Measurements from ENCODE around the gene UGT1A8.
A peak's percentile ranks its signal among the peaks of the same experiment; 100 is the strongest.
"Not testable (repeated sequence)": the region's sequence is repeated elsewhere in the genome, so short reads cannot be mapped to it uniquely, and the experiment has no call there.

UGT1A8 gene

DNA sequence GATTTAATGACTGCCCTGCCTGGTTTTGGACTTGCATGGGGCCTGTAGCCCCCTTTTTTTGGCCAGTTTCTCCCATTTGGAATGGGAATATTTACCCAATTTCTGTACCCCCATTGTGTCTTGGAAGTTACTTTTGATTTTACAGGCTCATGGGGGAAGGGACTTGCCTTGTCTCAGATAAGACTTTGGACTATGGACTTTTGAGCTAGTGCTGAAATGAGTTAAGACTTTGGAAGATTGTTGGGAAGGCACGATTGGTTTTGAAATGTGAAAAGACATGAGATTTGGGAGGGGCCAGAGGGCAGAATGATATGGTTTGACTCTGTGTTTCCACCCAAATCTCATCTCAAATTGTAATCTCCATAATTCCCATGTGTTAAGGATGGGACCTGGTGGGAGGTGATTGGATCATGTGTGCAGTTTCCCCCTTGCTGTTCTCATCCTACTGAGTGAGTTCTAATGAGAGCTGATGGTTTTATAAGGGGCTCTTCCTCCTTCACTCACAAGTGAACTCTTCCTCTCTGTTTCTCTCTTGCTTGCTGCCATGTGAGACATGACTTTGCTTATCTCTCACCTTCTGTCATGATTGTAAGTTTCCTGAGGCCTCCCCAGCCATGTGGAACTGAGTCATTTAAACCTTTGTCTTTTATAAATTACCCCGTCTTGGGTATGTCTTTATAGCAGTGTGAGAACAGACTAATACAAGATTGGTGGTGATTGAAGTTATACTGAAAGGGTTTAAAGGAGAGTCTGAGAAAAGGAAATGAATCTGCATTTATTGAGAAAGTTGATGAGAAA, 134.0 kb downstream of the UGT1A8 start:
- DNase-seq (ENCODE audit: low read depth); H3K4me3 ChIP-seq (ENCODE audit: low read depth, low read length): not testable (repeated sequence)

- DNase-seq (ENCODE audit: low read depth): no peak
- H3K4me3 ChIP-seq (ENCODE audit: low read depth, low read length): no peak overlapping the region
Observed at GRCh38 chr2:233754872-233755611, 137.6 kb downstream of the UGT1A8 start.

DNA sequence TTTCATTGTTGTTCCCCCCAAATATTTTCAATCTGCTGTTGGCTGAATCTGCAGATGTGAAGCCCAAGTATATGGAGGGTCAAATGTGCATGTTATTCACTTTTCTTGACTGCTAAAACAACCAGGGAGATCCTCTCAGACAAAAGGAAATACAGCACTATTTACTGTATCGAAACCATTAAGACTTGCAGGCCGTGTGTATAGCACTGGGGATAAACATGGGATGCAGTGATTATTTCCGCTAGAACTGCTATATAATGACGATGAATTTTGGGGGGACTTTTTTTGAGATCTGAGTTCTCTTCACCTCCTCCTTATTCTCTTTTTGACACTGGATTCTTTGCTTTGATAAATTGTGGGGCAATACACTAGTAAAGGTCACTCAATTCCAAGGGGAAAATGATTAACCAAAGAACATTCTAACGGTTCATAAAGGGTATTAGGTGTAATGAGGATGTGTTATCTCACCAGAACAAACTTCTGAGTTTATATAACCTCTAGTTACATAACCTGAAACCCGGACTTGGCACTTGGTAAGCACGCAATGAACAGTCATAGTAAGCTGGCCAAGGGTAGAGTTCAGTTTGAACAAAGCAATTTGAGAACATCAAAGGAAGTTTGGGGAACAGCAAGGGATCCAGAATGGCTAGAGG, 139.1 kb downstream of the UGT1A8 start:
- no peak for DNase-seq (ENCODE audit: low read depth)
- no peak overlapping the region for H3K4me3 ChIP-seq (ENCODE audit: low read depth, low read length)

DNA sequence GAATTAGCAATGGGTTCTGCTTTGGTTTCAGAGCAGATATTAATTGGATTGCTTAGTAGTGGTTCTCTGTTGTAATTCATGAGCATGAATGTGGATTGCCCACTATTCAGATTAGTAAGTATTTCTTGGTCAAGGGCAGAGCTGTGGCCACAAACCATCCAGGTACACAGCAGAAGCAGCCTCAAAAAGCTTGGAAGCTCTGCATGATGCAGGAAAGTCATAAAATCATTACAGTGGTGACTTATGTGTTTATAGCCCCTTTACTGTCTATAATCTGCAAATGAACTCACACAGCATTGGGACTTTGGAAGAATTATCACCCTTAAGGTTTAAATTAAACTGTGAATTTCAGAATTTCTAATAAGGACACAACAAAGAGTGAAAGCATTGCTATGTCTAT, 140.7 kb downstream of the UGT1A8 start:
- no peak for DNase-seq (ENCODE audit: low read depth)
- H3K4me3 ChIP-seq (ENCODE audit: low read depth, low read length): no peak overlapping the region

- DNase-seq (ENCODE audit: low read depth): no peak
- H3K4me3 ChIP-seq (ENCODE audit: low read depth, low read length): no peak overlapping the region
Observed at GRCh38 chr2:233758849-233759248, 141.4 kb downstream of the UGT1A8 start.

GRCh38 chr2:233760043-233760442, 142.6 kb downstream of the UGT1A8 start, which contains the start of gene UGT1A1:
Gene UGT1A1, plus strand, starts transcription at chr2:233760270. Its CDS starts 18 bp downstream, at chr2:233760288.
- DNase-seq (ENCODE audit: low read depth): no peak
- no peak within 1 kb of the TSS for H3K4me3 ChIP-seq (ENCODE audit: low read depth, low read length)

DNA sequence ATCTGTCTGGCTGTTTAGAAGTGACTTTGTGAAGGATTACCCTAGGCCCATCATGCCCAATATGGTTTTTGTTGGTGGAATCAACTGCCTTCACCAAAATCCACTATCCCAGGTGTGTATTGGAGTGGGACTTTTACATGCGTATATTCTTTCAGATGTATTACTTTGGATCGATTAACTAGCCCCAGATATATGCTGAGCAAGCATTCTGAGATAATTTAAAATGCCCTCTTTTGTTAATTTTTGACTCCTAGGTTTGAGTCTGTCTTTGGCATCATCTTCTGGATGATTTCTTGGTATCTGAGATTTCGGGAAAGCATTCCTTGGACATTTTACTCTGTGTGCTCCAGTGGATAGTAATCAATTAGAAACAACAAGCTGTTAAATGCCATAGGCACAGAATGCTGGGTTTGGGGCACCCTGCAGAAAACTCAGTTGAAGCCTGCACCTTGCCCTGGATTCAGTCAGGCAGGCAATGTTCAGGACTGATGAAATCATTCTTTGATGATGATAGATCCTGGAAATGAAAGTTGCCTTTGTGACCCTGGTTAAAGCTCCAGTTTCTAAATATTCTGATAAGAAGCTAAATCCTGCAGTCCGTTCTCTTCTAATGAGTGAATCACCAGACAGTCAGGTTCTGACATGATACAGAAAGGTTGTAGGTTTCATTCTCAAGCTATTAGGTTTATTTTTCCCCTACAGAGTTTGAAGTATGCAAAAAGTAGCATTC, 143.8 kb downstream of the UGT1A8 start:
- DNase-seq (ENCODE audit: low read depth): no peak
- no peak overlapping the region for H3K4me3 ChIP-seq (ENCODE audit: low read depth, low read length)

- H3K4me3 ChIP-seq (ENCODE audit: low read depth, low read length): no peak overlapping the region
- peak; percentile 5 for DNase-seq (ENCODE audit: low read depth)
Observed at GRCh38 chr2:233764264-233764663, 146.8 kb downstream of the UGT1A8 start.

GRCh38 chr2:233764761-233765160, 147.3 kb downstream of the UGT1A8 start:
- DNase-seq (ENCODE audit: low read depth): no peak

DNA sequence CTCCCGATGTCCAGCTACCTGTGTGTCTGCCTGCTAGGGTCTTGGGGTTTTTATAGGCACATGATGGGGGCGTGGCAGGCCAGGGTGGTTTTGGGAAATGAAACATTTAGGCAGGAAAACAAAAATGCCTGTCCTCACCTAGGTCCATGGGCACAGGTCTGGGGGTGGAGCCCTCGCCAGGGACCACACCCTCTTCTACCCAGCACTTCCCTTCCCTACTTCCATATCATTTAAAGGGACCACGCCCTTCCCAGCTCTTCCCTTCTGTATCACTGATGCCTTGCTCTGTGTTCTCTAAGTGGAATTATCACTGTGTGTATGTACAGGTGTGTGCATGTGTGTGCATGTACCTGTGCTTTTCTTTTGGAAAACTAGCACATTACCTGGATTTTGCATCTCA, 149.0 kb downstream of the UGT1A8 start:
- no peak overlapping the region for H3K4me3 ChIP-seq (ENCODE audit: low read depth, low read length)
- no peak for DNase-seq (ENCODE audit: low read depth)

More at GRCh38 chr2:233764761-233765160, 147.3 kb downstream of the UGT1A8 start:
- H3K4me3 ChIP-seq (ENCODE audit: low read depth, low read length): no peak overlapping the region

DNA sequence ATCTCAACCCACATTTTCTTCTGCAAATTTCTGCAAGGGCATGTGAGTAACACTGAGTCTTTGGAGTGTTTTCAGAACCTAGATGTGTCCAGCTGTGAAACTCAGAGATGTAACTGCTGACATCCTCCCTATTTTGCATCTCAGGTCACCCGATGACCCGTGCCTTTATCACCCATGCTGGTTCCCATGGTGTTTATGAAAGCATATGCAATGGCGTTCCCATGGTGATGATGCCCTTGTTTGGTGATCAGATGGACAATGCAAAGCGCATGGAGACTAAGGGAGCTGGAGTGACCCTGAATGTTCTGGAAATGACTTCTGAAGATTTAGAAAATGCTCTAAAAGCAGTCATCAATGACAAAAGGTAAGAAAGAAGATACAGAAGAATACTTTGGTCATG, 150.6 kb downstream of the UGT1A8 start:
- DNase-seq (ENCODE audit: low read depth): no peak
- no peak overlapping the region for H3K4me3 ChIP-seq (ENCODE audit: low read depth, low read length)

- no peak for DNase-seq (ENCODE audit: low read depth)
- H3K4me3 ChIP-seq (ENCODE audit: low read depth, low read length): no peak overlapping the region
Observed at GRCh38 chr2:233769260-233769659, 151.8 kb downstream of the UGT1A8 start.

DNA sequence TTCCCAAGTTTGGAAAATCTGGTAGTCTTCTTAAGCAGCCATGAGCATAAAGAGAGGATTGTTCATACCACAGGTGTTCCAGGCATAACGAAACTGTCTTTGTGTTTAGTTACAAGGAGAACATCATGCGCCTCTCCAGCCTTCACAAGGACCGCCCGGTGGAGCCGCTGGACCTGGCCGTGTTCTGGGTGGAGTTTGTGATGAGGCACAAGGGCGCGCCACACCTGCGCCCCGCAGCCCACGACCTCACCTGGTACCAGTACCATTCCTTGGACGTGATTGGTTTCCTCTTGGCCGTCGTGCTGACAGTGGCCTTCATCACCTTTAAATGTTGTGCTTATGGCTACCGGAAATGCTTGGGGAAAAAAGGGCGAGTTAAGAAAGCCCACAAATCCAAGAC, 154.7 kb downstream of the UGT1A8 start:
- no peak overlapping the region for H3K4me3 ChIP-seq (ENCODE audit: low read depth, low read length)
- no peak for DNase-seq (ENCODE audit: low read depth)

- DNase-seq (ENCODE audit: low read depth): no peak
- H3K4me3 ChIP-seq (ENCODE audit: low read depth, low read length): no peak overlapping the region
Observed at GRCh38 chr2:233772583-233772982, 155.2 kb downstream of the UGT1A8 start.

DNA sequence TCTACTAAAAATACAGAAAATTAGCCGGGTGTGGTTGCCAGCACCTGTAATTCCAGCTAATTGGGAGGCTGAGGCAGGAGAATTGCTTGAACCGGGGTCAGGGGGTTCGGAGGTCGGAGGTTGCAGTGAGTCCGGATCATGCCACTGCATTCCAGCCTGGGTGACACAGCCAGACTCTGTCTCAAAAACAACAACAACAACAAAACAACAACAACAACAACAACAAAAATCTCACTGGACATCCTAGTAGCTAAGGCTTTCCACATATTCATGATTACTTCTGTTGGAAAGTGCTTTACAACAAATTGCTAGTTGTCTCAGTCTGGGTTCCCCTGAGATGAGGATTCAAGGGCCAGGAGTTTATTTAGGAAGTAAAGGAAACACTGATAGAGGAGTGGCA, 156.4 kb downstream of the UGT1A8 start:
- no peak overlapping the region for H3K4me3 ChIP-seq (ENCODE audit: low read depth, low read length)
- no peak for DNase-seq (ENCODE audit: low read depth)

DNA sequence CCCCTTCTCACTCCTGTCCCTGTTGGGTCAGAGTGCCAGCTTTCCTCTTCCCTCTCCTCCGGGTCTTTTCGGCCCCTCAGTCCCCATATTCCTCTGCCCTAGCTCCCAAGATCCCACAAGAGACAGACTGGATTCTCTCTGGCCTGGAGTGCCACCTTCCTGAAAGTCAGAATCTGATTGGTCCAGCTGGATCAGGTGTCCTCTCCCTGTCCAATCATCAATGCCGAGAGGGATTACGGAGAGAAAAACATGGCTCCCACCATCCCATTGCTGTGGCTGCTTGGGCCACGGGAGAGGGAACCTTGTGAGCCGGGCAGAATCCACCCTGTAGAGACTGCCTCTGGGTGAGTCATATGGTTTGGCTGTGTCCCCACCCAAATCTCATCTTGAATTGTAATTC, 158.0 kb downstream of the UGT1A8 start:
- DNase-seq (ENCODE audit: low read depth): no peak
- H3K4me3 ChIP-seq (ENCODE audit: low read depth, low read length): no peak overlapping the region

DNA sequence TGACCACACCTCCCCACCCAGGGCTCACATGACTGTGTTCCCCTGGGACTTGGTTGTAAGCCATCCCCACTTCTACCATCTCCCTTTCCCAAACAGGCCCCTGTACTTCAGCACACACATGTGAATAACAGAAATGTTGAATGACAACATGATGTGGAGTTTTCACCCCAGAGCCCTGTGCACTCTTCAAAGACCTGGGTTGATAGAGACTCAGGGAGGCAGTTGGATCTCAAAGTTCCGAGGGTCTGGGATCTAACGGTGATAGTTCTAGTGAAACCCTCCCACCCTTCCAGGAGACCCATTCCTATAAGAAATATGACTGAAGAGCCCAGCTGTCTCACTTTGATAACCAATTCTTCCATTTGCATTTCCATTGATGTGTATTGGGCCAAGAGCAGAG, 160.6 kb downstream of the UGT1A8 start, which contains the start of gene MROH2A:
TSS of gene MROH2A (plus strand) at position 301 of the 400 bp plus-strand sequence. CDS start 1,029 bp downstream, outside the sequence.
- DNase-seq (ENCODE audit: low read depth): no peak
- H3K4me3 ChIP-seq (ENCODE audit: low read depth, low read length): no peak within 1 kb of the TSS

DNA sequence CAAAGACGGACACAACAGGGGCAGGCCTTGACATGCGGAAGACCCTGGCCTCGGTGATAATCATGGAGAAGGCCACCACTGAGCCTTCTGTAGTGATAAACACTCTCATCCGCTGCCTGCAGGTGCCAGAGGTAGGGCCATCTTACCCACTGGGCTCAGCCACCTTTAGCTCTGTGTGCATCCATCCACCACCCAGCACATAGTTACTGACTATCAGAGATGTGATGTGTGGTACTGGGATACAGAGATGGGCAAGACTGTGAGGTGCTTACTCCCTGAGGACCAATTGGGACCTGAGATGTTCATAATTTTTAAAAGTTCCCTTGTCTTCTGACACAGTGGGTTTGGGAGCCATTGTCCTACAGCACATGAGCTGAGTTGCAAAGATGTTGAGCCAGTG, 162.3 kb downstream of the UGT1A8 start:
- no peak overlapping the region for H3K4me3 ChIP-seq (ENCODE audit: low read depth, low read length)
- no peak for DNase-seq (ENCODE audit: low read depth)

GRCh38 chr2:233780771-233781170, 163.3 kb downstream of the UGT1A8 start:
- DNase-seq (ENCODE audit: low read depth): no peak
- H3K4me3 ChIP-seq (ENCODE audit: low read depth, low read length): no peak overlapping the region

DNA sequence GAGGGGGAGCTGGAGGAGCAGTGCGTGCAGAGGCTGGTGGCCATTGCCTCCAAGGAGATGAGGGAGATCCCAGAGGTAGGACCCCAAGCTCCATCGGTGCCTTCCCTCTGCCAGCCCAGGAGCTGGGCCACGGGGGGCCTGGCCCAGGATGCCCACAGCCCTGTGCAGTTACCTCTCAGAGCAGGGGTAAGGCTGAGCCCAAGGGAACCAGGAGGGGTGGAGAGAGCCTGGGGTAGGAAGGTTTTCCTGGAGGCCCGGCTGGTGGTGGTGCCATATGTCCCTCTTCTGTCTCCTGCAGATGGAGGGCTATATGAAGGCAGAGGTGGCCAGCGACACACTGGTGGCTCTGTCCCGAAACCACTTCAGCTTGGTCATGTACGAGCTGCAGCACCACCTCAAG, 172.1 kb downstream of the UGT1A8 start:
- no peak overlapping the region for H3K4me3 ChIP-seq (ENCODE audit: low read depth, low read length)
- no peak for DNase-seq (ENCODE audit: low read depth)

All from skeletal muscle cell (primary cell).